ENCODE results near the gene FBXO40.
"Not testable (repeated sequence)": the region's sequence is repeated elsewhere in the genome, so short reads cannot be mapped to it uniquely, and the experiment has no call there.

Gene FBXO40, protein sequence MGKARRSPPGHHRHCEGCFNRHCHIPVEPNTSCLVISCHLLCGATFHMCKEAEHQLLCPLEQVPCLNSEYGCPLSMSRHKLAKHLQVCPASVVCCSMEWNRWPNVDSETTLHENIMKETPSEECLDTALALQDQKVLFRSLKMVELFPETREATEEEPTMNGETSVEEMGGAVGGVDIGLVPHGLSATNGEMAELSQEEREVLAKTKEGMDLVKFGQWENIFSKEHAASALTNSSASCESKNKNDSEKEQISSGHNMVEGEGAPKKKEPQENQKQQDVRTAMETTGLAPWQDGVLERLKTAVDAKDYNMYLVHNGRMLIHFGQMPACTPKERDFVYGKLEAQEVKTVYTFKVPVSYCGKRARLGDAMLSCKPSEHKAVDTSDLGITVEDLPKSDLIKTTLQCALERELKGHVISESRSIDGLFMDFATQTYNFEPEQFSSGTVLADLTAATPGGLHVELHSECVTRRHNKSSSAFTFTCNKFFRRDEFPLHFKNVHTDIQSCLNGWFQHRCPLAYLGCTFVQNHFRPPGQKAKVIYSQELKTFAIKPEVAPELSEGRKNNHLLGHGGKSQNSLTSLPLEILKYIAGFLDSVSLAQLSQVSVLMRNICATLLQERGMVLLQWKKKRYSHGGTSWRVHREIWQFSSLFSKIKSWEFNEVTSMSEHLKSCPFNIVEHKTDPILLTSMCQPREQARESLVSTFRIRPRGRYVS

DNA sequence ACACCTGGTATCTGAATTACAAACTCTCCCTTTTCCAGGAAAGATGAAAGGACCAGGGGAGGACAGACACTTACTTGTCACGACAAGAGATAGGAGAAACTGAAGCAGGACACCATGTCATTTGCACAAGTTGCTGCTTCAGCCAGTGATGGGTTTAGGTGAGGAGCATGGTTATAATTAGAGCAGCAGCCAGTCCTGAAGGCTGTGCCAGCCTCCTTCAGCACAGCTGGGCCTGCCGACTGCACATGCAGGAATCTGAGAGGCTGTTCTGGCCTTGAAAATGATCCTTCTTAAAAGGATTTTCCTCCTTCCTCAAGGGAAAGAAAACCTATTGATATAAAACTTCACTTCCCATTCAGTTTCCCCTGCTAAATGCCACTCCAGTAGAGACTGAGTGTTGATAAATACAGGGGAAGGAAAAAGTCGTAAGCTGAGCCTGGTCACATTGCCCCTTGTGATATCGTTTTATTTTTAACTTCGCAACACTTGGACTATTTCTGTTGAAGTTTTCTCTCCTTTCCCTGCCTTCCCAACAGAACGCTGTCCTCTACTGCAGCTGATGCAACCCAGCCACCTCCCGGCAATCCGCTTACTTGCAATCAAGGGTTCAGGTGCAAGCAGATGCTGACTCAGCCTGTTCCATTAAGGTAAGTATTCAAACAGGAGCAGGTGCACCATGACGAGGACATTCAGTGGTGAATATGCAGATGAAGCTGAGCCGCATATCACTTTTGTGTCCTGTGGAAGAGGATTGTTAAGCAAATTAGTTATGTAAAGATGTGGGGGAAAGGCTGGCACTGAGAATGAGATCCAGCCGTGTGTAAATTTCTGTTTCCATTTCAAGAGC, at the start of gene FBXO40:
TSS of gene FBXO40 (plus strand) at position 524 of the 847 bp plus-strand sequence. CDS start 27,197 bp downstream, outside the sequence.
- no peak for DNase-seq

DNA sequence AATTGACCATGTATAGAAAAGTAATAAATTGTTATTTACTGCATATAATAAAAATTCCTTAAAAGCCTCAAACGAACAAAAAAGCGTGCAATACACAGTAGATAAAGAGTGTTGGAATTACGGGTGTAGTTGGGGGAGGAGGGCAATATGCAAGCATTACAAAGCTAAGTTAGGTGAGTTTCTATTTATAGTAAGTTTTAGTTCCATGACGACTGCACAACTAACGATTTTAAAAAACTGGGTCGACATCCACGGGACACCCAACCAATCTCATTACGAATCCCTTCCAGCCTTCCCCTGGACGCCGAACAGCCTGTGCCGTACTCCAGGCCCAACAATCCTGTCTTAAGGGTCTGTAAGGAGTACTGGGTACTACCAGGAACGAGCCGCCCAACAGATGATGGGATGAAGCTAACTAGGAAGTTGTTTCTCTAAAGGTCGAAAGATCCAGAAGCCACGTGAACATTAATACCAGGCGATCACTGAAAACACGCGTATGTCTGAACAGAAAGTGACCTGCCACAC, 48.1 kb upstream of the FBXO40 start:
- peak; percentile 6 to 9 for DNase-seq

DNA sequence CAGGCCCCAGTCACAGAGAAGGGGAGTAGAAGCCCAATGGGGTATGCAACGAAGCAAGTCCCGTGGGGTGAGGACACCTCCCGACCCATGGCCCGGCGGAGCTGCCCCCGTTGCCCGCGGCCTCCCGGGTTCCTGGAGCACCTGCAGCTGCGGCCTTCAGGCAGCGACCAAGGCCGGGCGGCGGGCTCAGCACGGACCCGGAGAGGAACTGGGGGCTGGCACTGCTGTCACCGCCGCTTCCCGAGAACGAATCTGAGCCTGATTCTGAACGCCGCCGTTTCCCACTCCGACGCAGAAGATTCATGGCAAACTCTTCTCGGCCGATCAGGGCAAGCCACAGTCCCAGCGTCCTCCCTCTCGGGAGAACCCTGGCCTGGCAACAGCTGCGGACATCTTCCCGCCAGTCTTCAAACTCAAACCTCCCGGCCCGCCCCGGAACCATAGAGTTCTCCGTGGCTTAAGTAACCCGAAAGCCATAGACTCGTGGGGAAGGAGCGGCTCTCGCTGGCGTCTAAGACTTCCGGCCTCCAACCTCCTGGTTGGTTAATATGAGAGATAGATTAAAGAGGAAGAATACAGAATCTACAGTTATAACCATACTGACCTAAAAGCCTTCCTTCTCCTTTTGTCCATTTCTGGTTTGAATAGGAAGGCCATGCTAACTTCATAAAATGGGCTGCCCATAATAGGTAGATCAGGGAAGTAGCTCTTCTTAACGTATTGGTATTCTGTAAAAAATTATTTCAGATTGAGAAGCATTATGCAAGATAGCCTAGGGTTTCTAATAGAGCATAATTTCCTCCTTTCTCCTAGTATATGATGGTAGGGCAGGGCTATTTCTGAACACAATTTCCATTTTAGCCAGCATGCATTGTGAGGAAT, 47.4 kb upstream of the FBXO40 start, which contains the start of gene POLQ:
TSS of gene POLQ (minus strand) at position 415 of the 882 bp plus-strand sequence. CDS start at position 304, 111 bp downstream.
- DNase-seq = peak; percentile 94 to 97

- no peak for DNase-seq
These were observed 40.8 kb upstream of the FBXO40 start for GRCh38 chr3:121552379-121552778.

- DNase-seq = no peak
These were observed 40.4 kb upstream of the FBXO40 start for GRCh38 chr3:121552797-121553196.

GRCh38 chr3:121557426-121557934, 35.7 kb upstream of the FBXO40 start:
- DNase-seq = no peak

- DNase-seq = no peak
These were observed 31.0 kb upstream of the FBXO40 start for GRCh38 chr3:121562148-121562547.

GRCh38 chr3:121566773-121567172, 26.4 kb upstream of the FBXO40 start:
- DNase-seq = no peak

- no peak for DNase-seq
These were observed 25.5 kb upstream of the FBXO40 start, which contains the start of gene ARGFX for GRCh38 chr3:121567649-121568048. Gene ARGFX (plus strand): TSS chr3:121567949. CDS start chr3:121570714, 2,765 bp downstream.

- no peak for DNase-seq
These were observed 18.7 kb upstream of the FBXO40 start for GRCh38 chr3:121574449-121574848.

DNA sequence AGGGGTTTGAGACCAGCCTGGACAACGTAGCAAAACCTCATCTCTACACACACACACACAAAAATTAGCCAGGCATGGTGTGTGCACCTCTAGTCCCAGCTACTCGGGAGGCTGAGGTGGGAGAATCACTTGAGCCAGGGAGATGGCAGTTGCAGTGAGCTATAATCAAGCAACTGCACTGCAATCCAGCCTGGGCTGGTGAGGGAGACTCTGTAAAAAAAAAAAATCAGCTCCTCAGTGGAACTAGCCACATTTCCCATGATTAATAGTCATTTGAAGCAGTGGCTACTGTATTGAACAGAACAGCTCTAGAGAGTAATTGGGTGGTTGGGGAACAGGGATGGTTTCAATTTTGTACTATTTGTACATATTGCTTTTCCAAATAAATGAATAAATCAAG, 11.5 kb upstream of the FBXO40 start:
- DNase-seq = no peak

- DNase-seq = no peak
These were observed 8.8 kb upstream of the FBXO40 start for GRCh38 chr3:121584418-121584817.

- not testable (repeated sequence) for DNase-seq
These were observed 627 bp downstream of the FBXO40 start for GRCh38 chr3:121593806-121594205.

DNA sequence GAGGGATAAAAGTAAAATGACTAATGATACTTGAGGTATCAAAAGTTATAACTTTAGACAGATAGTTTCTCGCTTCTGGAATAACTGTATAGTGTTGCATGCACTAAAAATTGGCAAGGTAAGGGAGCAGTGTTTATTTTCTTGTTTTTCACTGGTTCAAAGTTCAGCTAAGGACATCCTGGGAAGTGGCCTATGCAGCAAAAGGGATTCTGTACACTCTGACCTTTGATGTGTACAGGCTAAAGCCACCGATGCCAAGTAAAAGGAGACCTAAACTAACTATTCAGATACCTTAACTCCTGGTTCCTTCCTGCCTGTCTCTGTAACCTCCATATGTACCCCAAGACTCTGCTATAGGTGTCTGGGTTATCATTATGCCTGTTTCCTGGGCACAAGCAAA, 1.7 kb downstream of the FBXO40 start:
- no peak for DNase-seq

DNA sequence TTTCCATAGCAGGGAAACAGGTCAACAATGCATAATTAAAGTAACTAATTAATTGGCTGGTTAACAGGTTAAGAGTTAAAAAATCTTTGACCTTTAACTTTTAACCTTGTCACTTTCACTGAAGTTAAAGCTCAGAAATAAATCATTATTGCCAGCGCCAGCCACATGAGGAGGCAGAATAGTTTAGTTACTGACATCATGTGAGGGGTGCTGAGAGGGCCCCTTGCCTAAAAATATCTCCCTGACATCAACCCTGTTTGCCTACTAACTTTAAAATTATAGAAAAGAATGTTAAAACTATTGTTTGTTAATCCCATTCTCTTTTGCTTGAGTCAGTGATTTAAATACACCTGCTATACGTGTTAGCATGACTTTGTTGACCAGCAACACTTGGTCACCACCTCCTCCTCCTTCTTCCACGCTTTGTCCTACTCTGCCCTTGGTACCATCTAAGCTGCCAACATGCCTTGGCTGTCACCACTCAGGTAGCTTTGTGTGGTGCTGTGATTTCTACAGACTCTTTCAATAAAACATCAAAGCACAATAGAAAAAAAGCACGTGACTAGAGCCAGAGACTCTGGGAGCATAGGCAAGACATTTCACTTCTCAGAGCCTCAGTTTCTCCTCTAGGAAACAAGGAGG, 2.7 kb downstream of the FBXO40 start:
- no peak for DNase-seq

GRCh38 chr3:121598564-121598963, 5.4 kb downstream of the FBXO40 start:
- no peak for DNase-seq

DNA sequence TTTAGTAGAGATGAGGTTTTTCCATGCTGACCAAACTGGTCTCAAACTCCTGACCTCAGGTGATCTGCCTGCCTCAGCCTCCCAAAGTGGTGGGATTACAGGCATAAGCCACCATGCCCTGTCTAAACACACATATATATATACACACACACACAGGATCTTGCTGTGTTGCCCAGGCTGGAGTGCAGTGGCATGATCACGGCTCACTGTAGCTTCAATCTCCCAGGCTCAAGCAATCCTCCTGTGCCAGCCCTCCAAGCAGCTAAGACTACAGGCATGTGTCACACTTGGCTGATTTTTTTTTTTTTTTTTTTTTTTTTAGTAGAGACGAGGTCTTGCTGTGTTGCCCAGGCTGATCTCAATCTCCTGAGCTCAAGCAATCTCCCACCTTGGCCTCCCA, 6.7 kb downstream of the FBXO40 start:
- not testable (repeated sequence) for DNase-seq

DNA sequence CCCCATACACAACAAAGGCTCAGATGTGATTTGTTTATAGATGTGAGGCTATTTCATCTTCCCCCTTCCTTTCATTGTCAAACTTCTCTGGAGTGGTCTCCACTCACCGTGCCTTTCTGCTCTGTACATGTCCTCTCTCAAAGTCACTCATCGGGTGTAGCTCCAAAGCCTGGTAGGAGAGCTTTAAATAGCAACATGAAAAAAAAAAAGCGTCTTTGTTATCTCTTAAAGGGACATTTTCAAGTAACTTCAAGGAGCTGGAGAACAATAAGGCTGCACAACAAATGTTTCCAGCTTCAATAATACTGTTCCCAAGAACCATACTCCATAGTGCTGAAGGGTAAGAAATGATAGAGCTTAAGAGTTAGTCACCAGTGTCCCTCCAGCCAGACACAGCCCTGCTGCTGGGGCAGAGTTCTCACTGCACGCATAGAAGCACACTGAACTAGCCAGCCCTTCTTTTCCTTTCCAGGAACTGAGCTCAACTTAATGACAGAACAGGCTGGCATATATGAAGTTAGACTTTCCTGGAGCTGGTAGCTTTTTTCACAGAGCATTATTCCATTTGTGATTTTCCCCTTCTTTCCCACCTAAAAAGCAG, 8.1 kb downstream of the FBXO40 start:
- no peak for DNase-seq

- DNase-seq = no peak
These were observed 11.6 kb downstream of the FBXO40 start for GRCh38 chr3:121604759-121605158.

DNA sequence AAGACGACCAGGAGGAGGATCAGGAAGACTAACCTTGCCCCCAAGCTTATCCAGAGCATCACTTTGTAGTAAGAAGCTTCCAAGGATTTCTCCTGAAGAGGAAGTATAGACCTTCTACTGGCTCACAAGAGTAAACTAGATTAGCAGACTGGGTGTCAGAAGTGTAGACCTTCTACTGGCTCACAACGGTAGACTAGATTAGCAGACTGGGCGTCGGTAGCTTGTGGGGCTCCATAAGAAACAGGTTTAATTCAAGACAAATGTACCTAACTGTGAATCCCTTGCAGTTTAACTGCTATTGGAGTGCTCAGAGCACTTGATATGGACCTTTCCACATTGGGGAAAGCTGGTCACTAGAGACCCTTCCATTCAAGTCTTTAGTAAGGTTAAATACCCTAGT, 12.9 kb downstream of the FBXO40 start:
- no peak for DNase-seq
